A549 (cell line): Measurements from ENCODE around the gene DSG3. TPM values are rescaled to one million over a fixed set of nuclear protein-coding genes. Genes with fewer than 3 reads are reported as not detected.

ENCODE experiments used
- ATAC-seq, 2 experiments: fragments of 200-7000 bp in 1 of 2; fragments of >200 bp in 1 of 2; cut with Nextera tagmentation in 1 of 2; cut with Tn5 transposase in 1 of 2; 3 replicates each; pipeline versions ENCODE4 v1.8.0 to v1.9.1; 2018 to 2020; ENCODE audit warnings: mild to moderate bottlenecking in 1 of 2, moderate library complexity in 1 of 2
- CTCF ChIA-PET: fragments of 300-600 bp; sonication (Branson Sonifier 250); formaldehyde crosslinking; extraction: SDS; loops from one replicate; lab custom pipeline; 2021; ENCODE audit warnings: antibody characterized with exemption, inconsistent platforms; lab: Yijun Ruan, JAX
- POLR2A ChIA-PET: fragments of 350-600 bp; formaldehyde crosslinking; extraction: SDS; loops from one replicate; lab custom pipeline; 2021; ENCODE audit warnings: antibody characterized with exemption, inconsistent platforms; lab: Yijun Ruan, JAX
- DNase-seq, 2 experiments: peaks; one replicate each; pipeline versions ENCODE4 v3.0.0 to v3.0.0-alpha.2; 2011 to 2016; ENCODE audit warnings: low read depth in 1 of 2, low spot score in 1 of 2
- FAIRE-seq: peaks from 2 replicates; lab custom pipeline; 2011; peaks lifted over from hg19 to GRCh38; lab: Jason Lieb, UNC
- H3K27ac ChIP-seq, 2 experiments: fragments of >200 bp; sonication (Bioruptor Twin); formaldehyde crosslinking; 3 replicates each; pipeline ENCODE4 v1.5.1; 2016 to 2017
- H3K4me1 ChIP-seq: fragments of >200 bp; sonication (Bioruptor Twin); formaldehyde crosslinking; 3 replicates; pipeline ENCODE4 v1.6.1; 2016
- H3K4me2 ChIP-seq: fragments of >200 bp; sonication (Bioruptor Twin); formaldehyde crosslinking; 3 replicates; pipeline ENCODE4 v1.6.1; 2016
- H3K4me3 ChIP-seq: fragments of >200 bp; sonication (Bioruptor Twin); formaldehyde crosslinking; 3 replicates; pipeline ENCODE4 v1.5.1; 2016
- H3K9me3 ChIP-seq: fragments of >200 bp; sonication (Bioruptor Twin); formaldehyde crosslinking; 3 replicates; pipeline ENCODE4 v1.6.1; 2016
- CBX2 ChIP-seq: fragments of 200-600 bp; sonication (generic); IDR thresholded peaks from 2 replicates; pipeline ENCODE4 v1.6.1; 2016; ENCODE audit warnings: low read depth, mild to moderate bottlenecking, borderline replicate concordance
- CBX8 ChIP-seq: fragments of 200-600 bp; sonication (generic); IDR thresholded peaks from 2 replicates; pipeline ENCODE4 v1.6.1; 2016
- CEBPB ChIP-seq, 2 experiments: fragments of >200 bp in 1 of 2; sonication (Bioruptor Twin) in 1 of 2; formaldehyde crosslinking in 1 of 2; IDR thresholded peaks; 2 replicates each; pipeline ENCODE4 v1.6.1; 2012 to 2016
- CHD4 ChIP-seq: fragments of 200-600 bp; sonication (generic); IDR thresholded peaks from 2 replicates; pipeline ENCODE4 v1.6.1; 2016; ENCODE audit warnings: antibody characterized with exemption, mild to moderate bottlenecking, borderline replicate concordance
- CTCF ChIP-seq: fragments of >200 bp; sonication (Bioruptor Twin); formaldehyde crosslinking; IDR thresholded peaks from 3 replicates; pipeline ENCODE4 v1.5.1; 2016
- ELK1 ChIP-seq: fragments of 150-350 bp; IDR thresholded peaks from 2 replicates; pipeline ENCODE4 v1.6.1; 2014; ENCODE audit warnings: low read depth, mild to moderate bottlenecking, low read length
- FOSB ChIP-seq: fragments of 250-450 bp; sonication (Bioruptor Pico); IDR thresholded peaks from 2 replicates; pipeline ENCODE4 v1.5.0; 2020; ENCODE audit warnings: mild to moderate bottlenecking, moderate library complexity
- FOSL2 ChIP-seq, 2 experiments: fragments of 450-650 bp in 1 of 2; fragments of >200 bp in 1 of 2; sonication (Bioruptor Twin) in 1 of 2; formaldehyde crosslinking; IDR thresholded peaks; 2 replicates each; pipeline versions ENCODE4 v1.5.0 to v1.6.1; 2016 to 2020; ENCODE audit warnings: mild to moderate bottlenecking in 1 of 2, moderate library complexity in 1 of 2
- HDAC2 ChIP-seq: fragments of 200-600 bp; sonication (generic); IDR thresholded peaks from 2 replicates; pipeline ENCODE4 v1.6.1; 2016
- HEYL ChIP-seq: fragments of 250-450 bp; sonication (Bioruptor Pico); IDR thresholded peaks from 2 replicates; pipeline ENCODE4 v1.8.0; 2021; ENCODE audit warnings: mild to moderate bottlenecking, moderate library complexity
- HOXB13 ChIP-seq: fragments of 250-450 bp; sonication (Bioruptor Pico); IDR thresholded peaks from 2 replicates; pipeline ENCODE4 v1.5.0; 2020; ENCODE audit warnings: low read depth, mild to moderate bottlenecking, moderate library complexity
- KDM1A ChIP-seq: fragments of 200-600 bp; sonication (generic); IDR thresholded peaks from 2 replicates; pipeline ENCODE4 v1.6.1; 2016; ENCODE audit warnings: low read depth, mild to moderate bottlenecking
- NPAS2 ChIP-seq: fragments of 250-450 bp; sonication (Bioruptor Pico); IDR thresholded peaks from 2 replicates; pipeline ENCODE4 v1.8.0; 2022; ENCODE audit warnings: mild to moderate bottlenecking, moderate library complexity, borderline replicate concordance
- PBX3 ChIP-seq: IDR thresholded peaks from 2 replicates; pipeline ENCODE4 v1.6.1; 2012
- PHF8 ChIP-seq: fragments of 200-600 bp; sonication (generic); IDR thresholded peaks from 2 replicates; pipeline ENCODE4 v1.6.1; 2016; ENCODE audit warnings: low read depth, mild to moderate bottlenecking, antibody characterized with exemption, moderate library complexity, borderline replicate concordance
- POLR2A ChIP-seq: IDR thresholded peaks from 2 replicates; pipeline ENCODE4 v1.6.1; 2012; ENCODE audit warnings: mild to moderate bottlenecking, low read length
- POLR2AphosphoS2 ChIP-seq: conservative IDR thresholded peaks from 2 replicates; pipeline ENCODE4 v1.6.1; 2012; ENCODE audit warnings: low read length, improper control_type of control experiment, inconsistent platforms
- RARB ChIP-seq: fragments of 250-450 bp; sonication (Bioruptor Pico); IDR thresholded peaks from 2 replicates; pipeline ENCODE4 v1.8.0; 2021; ENCODE audit warnings: mild to moderate bottlenecking, moderate library complexity
- REST ChIP-seq: fragments of 200-600 bp; sonication (generic); IDR thresholded peaks from 2 replicates; pipeline ENCODE4 v1.6.1; 2016; ENCODE audit warnings: antibody characterized with exemption, mild to moderate bottlenecking, moderate library complexity
- RNF2 ChIP-seq: fragments of 200-600 bp; sonication (generic); IDR thresholded peaks from 2 replicates; pipeline ENCODE4 v1.6.1; 2016; ENCODE audit warnings: low read depth, mild to moderate bottlenecking, antibody characterized with exemption, moderate library complexity, borderline replicate concordance
- SMC3 ChIP-seq: fragments of >200 bp; sonication (Bioruptor Twin); formaldehyde crosslinking; IDR thresholded peaks from 3 replicates; pipeline ENCODE4 v1.6.1; 2018; ENCODE audit warnings: inconsistent platforms
- TP53 ChIP-seq: fragments of 250-450 bp; sonication (Bioruptor Pico); IDR thresholded peaks from 2 replicates; pipeline ENCODE4 v1.5.0; 2021; ENCODE audit warnings: mild to moderate bottlenecking, moderate library complexity
- ZNF302 ChIP-seq: fragments of 250-450 bp; sonication (Bioruptor Pico); IDR thresholded peaks from 2 replicates; pipeline ENCODE4 v1.9.0; 2021; ENCODE audit warnings: inconsistent platforms, mild to moderate bottlenecking, moderate library complexity
- WGBS: methylation state at CpG from one replicate; pipeline ENCODE4 v1.1.6; 2017; ENCODE audit errors: missing lambda C conversion rate; 5-methylcytosine and 5-hydroxymethylcytosine counted together
- polyA plus RNA-seq, 4 experiments: library from polyadenylated mRNA; depleted of rRNA in 3 of 4; stranded (reverse); fragments of >200 nt; fragmentation: RNase III in 1 of 4; extraction: RNeasy Plus Mini Kit Qiagen cat#74134 plus additional on column Dnase treatment in 1 of 4; gene quantifications; 2 replicates in 3 of 4; 3 replicates in 1 of 4; pipeline ENCODE4 v1.2.3, GENCODE V29; 2011 to 2017

The DSG3 gene
- polyA plus RNA-seq, 2 of the 4 experiments (the other 2 are of a cell fraction): 0.01 to 0.03 TPM

DNA sequence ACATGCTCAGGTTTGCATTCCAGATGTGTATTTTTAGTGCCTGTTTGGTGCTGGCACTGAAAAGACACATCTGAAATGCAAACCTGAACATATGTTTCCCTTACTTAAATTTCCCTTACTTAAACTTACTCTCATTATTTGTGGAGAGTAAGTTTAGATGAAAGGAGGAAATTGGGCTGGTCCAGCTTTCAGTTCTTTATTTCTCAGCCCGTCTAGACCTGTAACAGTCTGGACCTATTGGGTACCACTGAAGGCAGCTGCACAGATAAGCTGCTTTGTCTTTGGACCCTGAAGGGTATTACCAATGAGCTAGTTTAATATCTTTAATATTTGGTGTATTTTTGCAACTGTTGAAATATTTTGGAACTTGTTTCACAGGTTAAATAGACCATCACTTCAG is 17.0 kb upstream of the DSG3 start:
- ChIA-PET POLR2A (no interaction called here), CTCF (interaction anchor here (1.0 kb wide), 1 partner anchor 76 kb away, joined by 3 read pairs; no protein-coding TSS in a partner anchor)
- ATAC-seq: no peak
- no peak overlapping the region for H3K4me2 ChIP-seq
- H3K4me1 ChIP-seq: 0 out of 3 replicates have a peak, but pooled peaks cover 5% of the 10 kb centered on the region
- no peak overlapping the region for H3K4me3 ChIP-seq
- H3K27ac ChIP-seq: no peak overlapping the region
- TF ChIP-seq REST: no peak
- no peak for TF ChIP-seq CHD4
- FAIRE-seq: no peak
- DNase-seq: no peak
- H3K9me3 ChIP-seq: no peaks in the 10 kb centered on the region
- 86% methylated on average over 1 of the region's 1 CpG for WGBS

DNA sequence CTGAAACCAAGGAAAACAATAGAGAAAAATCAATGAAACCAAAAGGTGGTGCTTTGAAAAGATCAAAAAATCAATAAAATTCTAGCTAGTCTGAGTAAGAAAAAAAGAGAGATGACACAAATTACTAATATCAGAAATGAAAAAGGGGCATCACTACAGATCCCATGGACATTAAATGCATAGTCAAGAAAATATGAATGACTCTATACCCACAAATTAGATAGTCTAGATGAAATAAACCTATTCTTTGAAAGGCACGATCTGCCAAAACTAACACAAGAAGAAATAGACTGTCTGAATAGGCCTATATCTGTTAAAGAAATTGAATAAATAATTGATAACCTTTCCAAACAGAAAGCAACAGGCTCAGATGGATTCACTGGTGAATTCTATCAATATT is 15.2 kb upstream of the DSG3 start:
- 0 out of 3 replicates have a peak, but pooled peaks cover 5% of the 10 kb centered on the region for H3K4me1 ChIP-seq
- no peaks in the 10 kb centered on the region for H3K9me3 ChIP-seq
- ChIA-PET CTCF (no interaction called here), POLR2A (no interaction called here)
- 69% methylated on average over 1 of the region's 1 CpG for WGBS
- ATAC-seq: no peak
- DNase-seq: no peak
- FAIRE-seq: no peak
- no peak overlapping the region for H3K4me2 ChIP-seq
- TF ChIP-seq REST (no peak), HEYL (CRISPR knock-in tag) (no peak), CBX2 (no peak), HOXB13 (CRISPR knock-in tag) (no peak), SMC3 (no peak), NPAS2 (CRISPR knock-in tag) (no peak), ZNF302 (CRISPR knock-in tag) (no peak), RNF2 (no peak), PHF8 (no peak), FOSB (CRISPR knock-in tag) (no peak)
- H3K27ac ChIP-seq: no peak overlapping the region
- no peak overlapping the region for H3K4me3 ChIP-seq

DNA sequence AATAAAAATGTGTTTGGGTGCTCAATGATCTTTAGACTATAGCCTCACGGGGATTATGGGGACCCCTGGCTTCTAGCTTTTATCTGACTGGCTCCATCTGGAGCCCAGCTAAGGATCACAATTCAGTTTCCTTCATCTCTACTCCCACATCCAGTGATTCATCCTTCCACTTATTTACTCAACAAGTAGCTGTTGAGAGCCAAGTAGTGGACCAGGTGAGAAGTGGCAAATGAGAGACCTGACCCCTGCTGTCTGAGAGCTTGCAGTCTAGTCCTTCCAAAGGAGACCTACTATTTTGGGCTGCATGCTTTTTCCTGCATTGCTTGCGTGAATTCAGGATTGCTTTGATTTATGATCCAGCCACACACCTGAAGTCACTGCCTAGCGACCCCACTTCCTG is 10.7 kb upstream of the DSG3 start:
- ChIA-PET CTCF (interaction anchor here (1.3 to 2.2 kb wide), 2 partner anchors 13 to 120 kb away, joined by 3 to 7 read pairs; no protein-coding TSS in a partner anchor), POLR2A (no interaction called here)
- no peak overlapping the region for H3K4me3 ChIP-seq
- H3K27ac ChIP-seq: no peak overlapping the region
- H3K9me3 ChIP-seq: no peaks in the 10 kb centered on the region
- H3K4me1 ChIP-seq: no peaks in the 10 kb centered on the region
- DNase-seq (peak in 1 of 2 experiments; percentile 12), FAIRE-seq (no peak), ATAC-seq (no peak)
- no peak overlapping the region for H3K4me2 ChIP-seq
- WGBS: 52% methylated on average over 2 of the region's 3 CpGs
- TF ChIP-seq HDAC2: no peak
- no peak for TF ChIP-seq RARB (CRISPR knock-in tag)
- TF ChIP-seq POLR2AphosphoS2: no peak
- TF ChIP-seq CEBPB (IDR thresholded peaks at IDR 0.05): no peak
- TF ChIP-seq PBX3: no peak
- no peak for TF ChIP-seq KDM1A
- TF ChIP-seq ELK1: no peak
- no peak for TF ChIP-seq CTCF
- TF ChIP-seq FOSL2 (IDR thresholded peaks at IDR 0.05): no peak
- TF ChIP-seq FOSL2 (CRISPR knock-in tag; IDR thresholded peaks at IDR 0.05): no peak
- no peak for TF ChIP-seq TP53 (CRISPR knock-in tag)
- no peak for TF ChIP-seq CBX8
- TF ChIP-seq POLR2A: no peak
